B cell (primary cell): ENCODE results near the gene TNNI3.
"Not testable (repeated sequence)": the region's sequence is repeated elsewhere in the genome, so short reads cannot be mapped to it uniquely, and the experiment has no call there.

Source experiments
- EZH2 ChIP-seq: IDR thresholded peaks from 2 replicates; pipeline ENCODE4 v1.6.1; 2012; ENCODE audit warnings: borderline replicate concordance, low read depth, mild to moderate bottlenecking, moderate library complexity, low read length; ENCODE audit not compliant: insufficient read depth, poor library complexity, severe bottlenecking
- TF ChIP-seq, protein P1 (sequence below): fragments of 200-600 bp; IDR thresholded peaks from one replicate; pipeline ENCODE4 v1.8.0; 2022; ENCODE audit warnings: antibody characterized with exemption, mild to moderate bottlenecking

- TF ChIP-seq, protein P1, sequence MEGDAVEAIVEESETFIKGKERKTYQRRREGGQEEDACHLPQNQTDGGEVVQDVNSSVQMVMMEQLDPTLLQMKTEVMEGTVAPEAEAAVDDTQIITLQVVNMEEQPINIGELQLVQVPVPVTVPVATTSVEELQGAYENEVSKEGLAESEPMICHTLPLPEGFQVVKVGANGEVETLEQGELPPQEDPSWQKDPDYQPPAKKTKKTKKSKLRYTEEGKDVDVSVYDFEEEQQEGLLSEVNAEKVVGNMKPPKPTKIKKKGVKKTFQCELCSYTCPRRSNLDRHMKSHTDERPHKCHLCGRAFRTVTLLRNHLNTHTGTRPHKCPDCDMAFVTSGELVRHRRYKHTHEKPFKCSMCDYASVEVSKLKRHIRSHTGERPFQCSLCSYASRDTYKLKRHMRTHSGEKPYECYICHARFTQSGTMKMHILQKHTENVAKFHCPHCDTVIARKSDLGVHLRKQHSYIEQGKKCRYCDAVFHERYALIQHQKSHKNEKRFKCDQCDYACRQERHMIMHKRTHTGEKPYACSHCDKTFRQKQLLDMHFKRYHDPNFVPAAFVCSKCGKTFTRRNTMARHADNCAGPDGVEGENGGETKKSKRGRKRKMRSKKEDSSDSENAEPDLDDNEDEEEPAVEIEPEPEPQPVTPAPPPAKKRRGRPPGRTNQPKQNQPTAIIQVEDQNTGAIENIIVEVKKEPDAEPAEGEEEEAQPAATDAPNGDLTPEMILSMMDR = not testable (repeated sequence)
- not testable (repeated sequence) for TF ChIP-seq EZH2
Measured at GRCh38 chr19:55107252-55107651, 50.3 kb downstream of the TNNI3 start.
